ENCODE results near the gene HOXB7. TPM values are rescaled to one million over a fixed set of nuclear protein-coding genes. Genes with fewer than 3 reads are reported as not detected.

HOXB7 gene
- total and polyA plus RNA-seq, 4 donors, result 0.08 to 0.31 (median 0.27) TPM

- no peak for DNase-seq (ENCODE audit: low spot score)
- Histone ChIP-seq H3K9me3 (ENCODE audit: control insufficient read depth in 4 of 4, low read length in 3 of 4) (no peaks in the 10 kb centered on the region), H3K27me3 (ENCODE audit: control insufficient read depth in 4 of 4, insufficient read depth in 4 of 4, low read length in 3 of 4) (peaks cover 11 to 57% (median 38%) of the 10 kb centered on the region in 4 donors), H3K4me1 (ENCODE audit: control insufficient read depth in 4 of 4, insufficient read depth in 4 of 4, low read length in 3 of 4) (peaks cover 0 to 5% (median under 1%) of the 10 kb centered on the region in 4 donors), H3K4me3 (ENCODE audit: low read depth in 1 of 3, low read length in 3 of 3) (no peak overlapping the region), H3K9ac (ENCODE audit: low read depth in 1 of 2, low read length in 2 of 2) (no peak overlapping the region), H3K36me3 (ENCODE audit: control insufficient read depth in 4 of 4, insufficient read depth in 3 of 4, low read depth in 1 of 4, low read length in 3 of 4) (no peaks in the 10 kb centered on the region), H3K27ac (ENCODE audit: low read depth in 1 of 2, low read length in 2 of 2) (no peak overlapping the region)
- 18% methylated on average over 15 of the region's 15 CpGs for WGBS
- TF ChIP-seq, protein P1, sequence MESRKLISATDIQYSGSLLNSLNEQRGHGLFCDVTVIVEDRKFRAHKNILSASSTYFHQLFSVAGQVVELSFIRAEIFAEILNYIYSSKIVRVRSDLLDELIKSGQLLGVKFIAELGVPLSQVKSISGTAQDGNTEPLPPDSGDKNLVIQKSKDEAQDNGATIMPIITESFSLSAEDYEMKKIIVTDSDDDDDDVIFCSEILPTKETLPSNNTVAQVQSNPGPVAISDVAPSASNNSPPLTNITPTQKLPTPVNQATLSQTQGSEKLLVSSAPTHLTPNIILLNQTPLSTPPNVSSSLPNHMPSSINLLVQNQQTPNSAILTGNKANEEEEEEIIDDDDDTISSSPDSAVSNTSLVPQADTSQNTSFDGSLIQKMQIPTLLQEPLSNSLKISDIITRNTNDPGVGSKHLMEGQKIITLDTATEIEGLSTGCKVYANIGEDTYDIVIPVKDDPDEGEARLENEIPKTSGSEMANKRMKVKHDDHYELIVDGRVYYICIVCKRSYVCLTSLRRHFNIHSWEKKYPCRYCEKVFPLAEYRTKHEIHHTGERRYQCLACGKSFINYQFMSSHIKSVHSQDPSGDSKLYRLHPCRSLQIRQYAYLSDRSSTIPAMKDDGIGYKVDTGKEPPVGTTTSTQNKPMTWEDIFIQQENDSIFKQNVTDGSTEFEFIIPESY (IDR thresholded peaks at IDR 0.05), result no peak
- no peak for TF ChIP-seq YY1 (IDR thresholded peaks at IDR 0.05)
- no peak for TF ChIP-seq SP1 (IDR thresholded peaks at IDR 0.05)
- TF ChIP-seq TAF1 (conservative IDR thresholded peaks at IDR 0.05), result no peak
- TF ChIP-seq, protein P2, sequence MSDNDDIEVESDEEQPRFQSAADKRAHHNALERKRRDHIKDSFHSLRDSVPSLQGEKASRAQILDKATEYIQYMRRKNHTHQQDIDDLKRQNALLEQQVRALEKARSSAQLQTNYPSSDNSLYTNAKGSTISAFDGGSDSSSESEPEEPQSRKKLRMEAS (IDR thresholded peaks at IDR 0.05), result no peak
- no peak for TF ChIP-seq FOXA1 (IDR thresholded peaks at IDR 0.05)
- TF ChIP-seq GABPA (IDR thresholded peaks at IDR 0.05 in 1 of 2, conservative IDR thresholded peaks at IDR 0.05 in 1 of 2), result no peak
- TF ChIP-seq RXRA (IDR thresholded peaks at IDR 0.05), result no peak
- no peak for TF ChIP-seq FOXA2 (IDR thresholded peaks at IDR 0.05)
- TF ChIP-seq, protein P3, sequence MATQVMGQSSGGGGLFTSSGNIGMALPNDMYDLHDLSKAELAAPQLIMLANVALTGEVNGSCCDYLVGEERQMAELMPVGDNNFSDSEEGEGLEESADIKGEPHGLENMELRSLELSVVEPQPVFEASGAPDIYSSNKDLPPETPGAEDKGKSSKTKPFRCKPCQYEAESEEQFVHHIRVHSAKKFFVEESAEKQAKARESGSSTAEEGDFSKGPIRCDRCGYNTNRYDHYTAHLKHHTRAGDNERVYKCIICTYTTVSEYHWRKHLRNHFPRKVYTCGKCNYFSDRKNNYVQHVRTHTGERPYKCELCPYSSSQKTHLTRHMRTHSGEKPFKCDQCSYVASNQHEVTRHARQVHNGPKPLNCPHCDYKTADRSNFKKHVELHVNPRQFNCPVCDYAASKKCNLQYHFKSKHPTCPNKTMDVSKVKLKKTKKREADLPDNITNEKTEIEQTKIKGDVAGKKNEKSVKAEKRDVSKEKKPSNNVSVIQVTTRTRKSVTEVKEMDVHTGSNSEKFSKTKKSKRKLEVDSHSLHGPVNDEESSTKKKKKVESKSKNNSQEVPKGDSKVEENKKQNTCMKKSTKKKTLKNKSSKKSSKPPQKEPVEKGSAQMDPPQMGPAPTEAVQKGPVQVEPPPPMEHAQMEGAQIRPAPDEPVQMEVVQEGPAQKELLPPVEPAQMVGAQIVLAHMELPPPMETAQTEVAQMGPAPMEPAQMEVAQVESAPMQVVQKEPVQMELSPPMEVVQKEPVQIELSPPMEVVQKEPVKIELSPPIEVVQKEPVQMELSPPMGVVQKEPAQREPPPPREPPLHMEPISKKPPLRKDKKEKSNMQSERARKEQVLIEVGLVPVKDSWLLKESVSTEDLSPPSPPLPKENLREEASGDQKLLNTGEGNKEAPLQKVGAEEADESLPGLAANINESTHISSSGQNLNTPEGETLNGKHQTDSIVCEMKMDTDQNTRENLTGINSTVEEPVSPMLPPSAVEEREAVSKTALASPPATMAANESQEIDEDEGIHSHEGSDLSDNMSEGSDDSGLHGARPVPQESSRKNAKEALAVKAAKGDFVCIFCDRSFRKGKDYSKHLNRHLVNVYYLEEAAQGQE (IDR thresholded peaks at IDR 0.05), result no peak
- TF ChIP-seq, protein P4, sequence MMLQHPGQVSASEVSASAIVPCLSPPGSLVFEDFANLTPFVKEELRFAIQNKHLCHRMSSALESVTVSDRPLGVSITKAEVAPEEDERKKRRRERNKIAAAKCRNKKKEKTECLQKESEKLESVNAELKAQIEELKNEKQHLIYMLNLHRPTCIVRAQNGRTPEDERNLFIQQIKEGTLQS (IDR thresholded peaks at IDR 0.05), result no peak
- TF ChIP-seq EGR1 (IDR thresholded peaks at IDR 0.05; ENCODE audit: low read depth in 2 of 2), result no peak
- TF ChIP-seq NR2F2 (IDR thresholded peaks at IDR 0.05), result no peak
- no peak for TF ChIP-seq JUND (IDR thresholded peaks at IDR 0.05)
These were observed 20.3 kb upstream of the HOXB7 start for GRCh38 chr17:48630925-48631692.

- Histone ChIP-seq H3K9me3 (ENCODE audit: control insufficient read depth in 4 of 4, low read length in 3 of 4) (no peaks in the 10 kb centered on the region), H3K36me3 (ENCODE audit: control insufficient read depth in 4 of 4, insufficient read depth in 3 of 4, low read depth in 1 of 4, low read length in 3 of 4) (no peaks in the 10 kb centered on the region), H3K9ac (ENCODE audit: low read depth in 1 of 2, low read length in 2 of 2) (no peak overlapping the region), H3K4me3 (ENCODE audit: low read depth in 1 of 3, low read length in 3 of 3) (no peak overlapping the region), H3K27me3 (ENCODE audit: control insufficient read depth in 4 of 4, insufficient read depth in 4 of 4, low read length in 3 of 4) (peaks cover 10 to 62% (median 36%) of the 10 kb centered on the region in 4 donors), H3K4me1 (ENCODE audit: control insufficient read depth in 4 of 4, insufficient read depth in 4 of 4, low read length in 3 of 4) (peaks cover 8 to 10% (median 8%) of the 10 kb centered on the region in 4 donors), H3K27ac (ENCODE audit: low read depth in 1 of 2, low read length in 2 of 2) (no peak overlapping the region)
- no peak for DNase-seq (ENCODE audit: low spot score)
- TF ChIP-seq GABPA (IDR thresholded peaks at IDR 0.05 in 1 of 2, conservative IDR thresholded peaks at IDR 0.05 in 1 of 2) (no peak), YY1 (IDR thresholded peaks at IDR 0.05) (no peak)
- WGBS, result 25% methylated on average over 15 of the region's 15 CpGs
These were observed 19.4 kb upstream of the HOXB7 start for GRCh38 chr17:48630009-48630924.

Measured in liver (tissue), 9 donors.